Limb (tissue), 2 donors: ENCODE data around the gene LIPI.
"Not testable (repeated sequence)": the region's sequence is repeated elsewhere in the genome, so short reads cannot be mapped to it uniquely, and the experiment has no call there.

Experiments used
- DNase-seq, 2 donors: peaks; one replicate each; pipeline ENCODE4 v3.0.0-alpha.2; 2016; ENCODE audit errors: extremely low spot score in 2 of 2

Gene LIPI

DNA sequence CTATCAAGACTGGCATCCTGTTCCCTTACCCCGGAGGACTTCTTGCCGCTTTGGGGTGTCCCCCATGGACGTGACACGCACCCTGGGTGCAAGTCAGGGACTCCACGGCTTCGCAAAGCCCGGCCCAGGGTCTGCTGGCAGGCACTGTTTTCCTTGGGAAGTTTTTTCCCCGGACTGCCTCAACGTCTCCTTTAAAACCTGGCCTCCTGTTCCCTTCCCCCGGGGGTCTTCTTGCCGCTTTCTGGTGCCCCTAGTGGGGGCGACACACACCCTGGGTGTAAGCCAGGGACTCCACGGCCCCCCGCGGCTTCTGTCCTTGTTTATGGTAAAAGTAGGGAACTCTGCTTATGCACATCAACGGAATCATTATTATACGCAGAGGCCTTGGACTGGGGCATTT lies 136.6 kb downstream of the LIPI start:
- DNase-seq: no peak

DNA sequence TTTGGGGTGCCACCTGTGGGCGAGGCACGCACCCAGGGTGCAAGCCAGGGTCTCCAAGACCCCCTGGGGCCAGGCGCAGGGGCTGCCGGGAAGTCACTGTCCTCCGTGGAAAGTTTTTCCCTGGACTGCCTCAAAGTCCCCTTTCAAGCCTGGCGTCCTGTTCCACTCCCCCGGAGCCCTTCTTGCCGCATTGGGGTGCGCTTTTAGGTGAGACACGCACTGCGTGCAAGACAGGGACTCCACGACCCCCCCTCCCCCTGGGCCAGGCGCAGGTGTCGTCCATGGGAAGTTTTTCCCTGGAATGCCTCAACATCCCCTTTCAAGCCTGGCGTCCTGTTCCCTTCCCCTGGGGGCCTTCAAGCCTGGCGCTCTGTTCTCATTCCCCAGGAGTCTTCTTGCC lies 137.1 kb downstream of the LIPI start:
- DNase-seq: no peak

DNA sequence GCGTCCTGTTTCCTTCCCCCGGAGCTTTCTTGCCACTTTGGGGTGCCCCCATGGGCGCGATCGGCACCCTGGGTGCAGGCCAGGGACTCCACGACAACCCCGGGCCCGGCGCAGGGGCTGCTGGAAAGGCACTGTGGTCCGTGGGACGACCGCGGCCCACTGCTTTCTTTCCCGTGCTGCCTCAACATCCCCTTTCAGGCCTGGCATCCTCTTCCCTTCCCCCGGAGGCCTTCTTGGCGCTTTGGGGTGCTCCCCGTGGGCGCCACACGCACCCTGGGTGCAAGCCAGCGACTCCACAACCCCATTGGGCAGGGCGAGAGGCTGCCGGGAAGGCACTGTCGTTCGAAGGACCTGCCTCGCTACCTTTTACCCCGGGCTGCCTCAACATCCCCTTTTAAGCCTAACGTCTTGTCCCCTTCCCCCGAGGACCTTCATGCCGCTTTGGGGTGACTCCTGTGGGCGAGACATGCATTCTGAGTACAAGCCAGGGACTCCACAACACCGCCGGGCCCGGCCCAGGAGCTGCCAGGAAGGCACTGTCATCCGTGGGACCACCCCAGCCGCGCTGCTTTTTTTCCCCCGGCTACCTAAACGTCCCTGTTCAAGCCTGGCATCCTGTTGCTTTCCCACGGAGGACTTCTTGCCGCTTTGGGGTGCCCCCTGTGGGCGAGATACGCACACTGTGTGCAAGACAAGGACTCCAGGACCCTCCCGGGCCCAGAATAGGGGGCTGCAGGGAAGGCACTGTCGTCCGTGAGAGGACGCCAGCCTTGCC lies 137.8 kb downstream of the LIPI start:
- DNase-seq: no peak

DNA sequence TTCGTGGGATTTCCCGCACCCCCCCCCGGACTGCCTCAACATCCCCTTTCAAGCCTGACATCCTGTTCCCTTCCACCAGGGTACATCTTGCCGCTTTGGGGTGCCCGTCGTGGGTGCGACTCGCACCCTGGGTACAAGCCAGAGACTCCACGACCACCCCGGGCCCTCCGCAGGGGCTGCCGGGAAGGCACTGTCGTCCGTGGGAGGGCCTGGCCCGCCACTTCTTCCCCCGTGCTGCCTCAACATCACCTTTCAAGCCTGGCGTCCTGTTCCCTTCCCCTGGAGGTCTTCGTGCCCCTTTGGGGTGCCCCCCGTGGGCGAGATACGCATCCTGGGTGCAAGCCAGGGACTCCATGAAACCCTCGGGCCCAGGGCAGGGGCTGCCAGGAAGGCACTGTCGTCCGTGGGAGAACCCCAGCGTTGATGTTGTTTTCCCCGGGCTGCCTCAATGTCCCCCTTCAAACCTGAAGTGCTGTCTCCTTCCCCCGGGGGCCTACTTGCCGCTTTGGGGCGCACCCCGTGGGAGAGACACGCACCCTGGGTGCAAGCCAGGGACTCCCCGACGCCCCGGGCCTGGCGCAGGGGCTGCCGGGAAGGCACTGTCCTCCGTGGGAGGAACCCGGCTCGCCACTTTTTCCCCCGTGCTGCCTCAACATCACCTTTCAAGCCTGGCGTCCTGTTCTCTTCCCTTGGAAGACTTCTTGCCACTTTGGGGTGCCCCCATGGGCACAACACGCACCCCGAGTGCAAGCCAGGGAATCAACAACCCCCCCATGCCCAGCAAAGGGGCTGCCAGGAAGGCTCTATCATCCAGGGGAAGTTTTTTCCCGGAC lies 138.6 kb downstream of the LIPI start:
- DNase-seq: no peak

DNA sequence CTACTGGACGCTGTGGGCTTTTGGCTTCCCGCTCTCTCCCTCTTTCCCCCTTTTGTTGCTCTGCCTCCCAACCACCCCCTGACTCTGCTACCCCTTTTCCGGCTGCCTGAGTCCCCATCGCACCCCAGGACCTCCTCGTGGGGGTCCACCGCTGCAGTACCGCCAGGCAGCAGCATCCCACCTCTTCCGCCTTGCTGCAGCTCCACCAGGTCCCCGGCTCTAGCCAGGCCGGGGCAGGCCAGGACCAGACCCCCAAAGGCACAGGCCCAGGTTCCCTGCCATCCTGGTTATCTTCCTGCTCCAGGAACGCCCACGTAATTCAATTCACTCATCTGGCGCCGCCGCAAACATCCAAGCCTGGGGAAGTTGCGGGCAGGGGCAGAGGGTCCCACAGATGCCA lies 139.8 kb downstream of the LIPI start:
- no peak for DNase-seq

DNA sequence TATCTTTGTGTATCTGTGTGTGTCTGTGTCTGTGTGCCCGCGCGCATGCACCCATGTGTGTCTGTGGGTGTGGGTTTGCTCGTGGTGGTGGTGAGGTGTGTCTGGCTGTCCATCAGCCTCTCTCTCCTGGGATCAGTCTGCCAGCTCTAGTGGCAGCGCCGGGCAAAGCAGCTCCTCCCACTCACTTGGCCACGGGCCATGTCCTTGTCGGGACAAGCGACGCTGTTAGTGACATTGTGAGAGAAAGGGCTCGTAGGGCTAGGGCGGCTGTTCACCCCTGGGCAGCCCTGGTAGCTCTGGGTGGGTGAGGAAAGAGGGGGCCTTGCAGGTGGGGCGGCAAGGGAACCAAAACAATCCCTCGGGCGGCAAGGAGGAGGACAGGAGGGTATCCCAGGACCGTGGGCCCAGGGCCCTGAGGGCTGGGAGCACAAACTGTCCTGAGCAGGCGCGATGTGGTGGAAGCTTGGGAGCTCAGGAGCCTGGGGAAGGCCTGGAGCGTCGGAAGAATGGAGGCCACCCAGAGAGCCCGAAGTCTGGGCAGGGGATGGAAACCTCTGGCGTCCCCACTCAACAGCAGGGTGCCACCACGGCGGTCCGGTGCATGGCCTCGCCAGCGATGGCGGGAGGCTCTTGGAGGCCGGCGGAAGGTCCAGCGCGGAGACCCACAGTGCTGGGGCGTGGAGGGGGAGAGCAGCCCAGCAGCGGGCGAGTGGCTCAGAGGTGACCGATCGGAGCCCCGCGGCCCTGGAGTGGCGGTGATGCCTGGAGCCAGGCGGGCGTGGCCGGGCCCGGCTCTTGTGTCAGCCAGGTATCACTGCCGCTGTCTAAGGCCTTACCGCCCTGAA lies 140.5 kb downstream of the LIPI start:
- DNase-seq: no peak

DNA sequence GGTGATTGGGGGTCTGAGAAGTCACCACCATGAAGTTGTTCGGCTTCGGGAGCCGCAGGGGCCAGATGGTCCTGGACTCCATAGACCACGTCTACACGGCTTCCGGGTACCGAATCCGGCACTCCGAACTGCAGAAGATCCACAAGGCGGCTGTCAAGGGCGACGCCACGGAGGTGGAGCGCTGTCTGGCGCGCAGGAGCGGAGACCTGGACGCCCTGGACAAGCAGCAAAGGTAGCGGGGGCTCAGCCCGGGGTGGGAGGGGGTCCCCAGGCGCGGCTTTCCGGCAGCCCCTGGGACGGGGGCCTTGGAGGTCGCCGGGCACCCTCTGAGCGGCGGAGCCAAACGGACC lies 146.5 kb downstream of the LIPI start:
- DNase-seq: no peak

DNA sequence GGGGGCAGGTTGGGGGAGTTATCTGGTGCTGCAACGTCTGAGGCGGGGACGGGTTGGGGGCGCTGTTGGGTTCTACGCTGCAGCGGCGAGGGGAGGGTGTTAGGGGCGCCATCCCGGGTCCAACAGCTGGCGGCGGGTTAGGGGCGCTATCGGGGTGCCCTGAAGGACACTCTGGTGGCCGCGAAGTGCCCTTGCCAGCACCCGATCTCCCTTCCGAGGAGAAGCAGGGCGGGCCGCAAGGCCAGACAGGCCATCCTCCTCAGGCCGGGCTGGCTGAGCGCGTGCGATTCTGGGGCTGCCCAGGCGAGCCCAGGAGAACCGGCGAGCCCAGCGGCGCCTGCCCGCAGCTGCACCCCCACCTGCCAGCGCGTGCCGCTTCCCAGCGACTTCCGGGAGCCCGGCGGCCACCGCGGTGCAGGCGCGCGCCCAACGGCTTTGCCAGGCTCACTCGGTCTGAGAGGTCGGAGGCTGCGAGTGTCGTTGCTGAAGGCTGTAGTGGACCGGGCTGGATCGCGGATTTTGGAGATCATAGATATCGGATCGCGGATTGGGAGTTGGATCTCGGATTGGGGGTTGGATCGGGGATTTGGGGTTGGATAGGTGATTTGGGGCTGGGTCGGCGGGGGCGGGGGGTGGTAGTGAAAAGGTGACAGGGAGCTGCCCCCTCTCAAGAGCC lies 147.0 kb downstream of the LIPI start:
- not testable (repeated sequence) for DNase-seq

DNA sequence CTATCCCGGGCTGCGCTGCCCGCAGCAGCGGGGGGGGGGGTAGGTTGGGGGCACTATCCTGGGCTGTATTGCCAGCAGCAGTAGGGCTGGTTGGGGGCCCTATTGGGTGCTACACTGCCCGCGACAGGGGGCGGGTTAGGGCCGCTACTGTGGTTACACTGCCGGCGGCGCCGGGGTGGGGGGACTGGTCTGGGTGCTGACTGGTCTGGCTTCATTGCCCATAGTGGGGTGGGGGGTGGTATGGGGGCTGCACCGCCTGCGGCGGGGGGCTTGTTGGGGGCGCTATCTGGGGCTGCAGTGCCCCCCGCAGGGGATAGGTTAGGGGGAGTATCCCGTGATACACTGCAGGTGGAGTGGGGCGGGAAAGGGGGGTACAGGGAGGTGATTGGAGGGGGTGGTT lies 148.1 kb downstream of the LIPI start:
- not testable (repeated sequence) for DNase-seq

DNA sequence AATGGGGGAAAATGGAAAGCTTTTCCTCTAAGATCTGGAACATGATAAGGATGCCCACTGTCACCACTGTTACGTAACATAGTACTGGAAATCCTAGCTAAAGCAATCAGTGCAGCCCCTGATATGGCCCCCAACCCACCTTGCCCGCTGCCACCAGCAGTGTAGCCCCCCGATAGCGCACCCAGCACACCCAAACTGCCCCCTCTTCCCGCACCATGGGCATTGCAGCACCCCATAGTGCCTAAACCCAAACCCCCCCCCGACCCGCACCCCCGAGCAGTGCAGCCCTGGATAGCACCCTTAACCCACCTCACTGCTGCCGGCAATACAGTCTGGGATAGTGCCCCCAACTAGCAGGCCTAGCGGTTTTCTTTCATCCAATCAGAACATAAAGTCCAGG lies 148.9 kb downstream of the LIPI start:
- not testable (repeated sequence) for DNase-seq

DNA sequence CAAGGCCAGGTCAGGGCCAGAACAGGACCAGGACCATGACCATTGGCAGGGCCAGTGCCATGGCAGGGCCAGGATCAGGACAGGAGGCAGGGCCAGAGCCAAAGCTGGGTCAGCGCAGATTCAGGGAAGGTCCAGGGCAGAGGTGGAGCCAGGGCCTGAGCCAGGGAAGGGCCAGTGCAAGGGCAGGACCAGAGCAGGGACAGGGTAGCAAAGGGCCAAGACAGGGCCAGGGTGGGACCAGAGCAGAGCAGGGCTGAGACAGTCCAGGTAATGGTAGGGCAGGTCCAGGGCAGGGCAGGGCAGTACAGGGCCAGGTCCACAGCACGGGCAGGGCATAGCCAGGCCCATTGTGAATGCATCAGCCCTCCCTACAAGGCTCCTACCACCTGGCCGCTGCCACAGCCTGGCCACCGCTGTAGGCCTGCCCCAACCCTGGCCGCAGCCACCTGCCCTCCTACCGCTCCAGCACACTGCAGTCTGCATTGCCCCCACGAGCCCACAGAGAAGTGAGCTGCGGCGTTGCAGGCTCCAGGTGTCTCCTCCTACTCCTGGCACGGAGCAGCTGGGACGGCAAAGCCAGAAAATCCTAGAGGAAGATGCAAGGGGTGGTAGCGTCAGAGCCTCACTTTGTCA lies 151.6 kb downstream of the LIPI start:
- not testable (repeated sequence) for DNase-seq
